Nucleus accumbens (tissue), 56 donors: Measurements from ENCODE around the gene OR2V2.
"Not testable (repeated sequence)": the region's sequence is repeated elsewhere in the genome, so short reads cannot be mapped to it uniquely, and the experiment has no call there.

Experiments used
- DNase-seq, 56 donors: peaks; one replicate each; lab custom pipeline; 2025; lab: John Stamatoyannopoulos, UW

Gene OR2V2

GRCh38 chr5:181166812-181167733 is 19.7 kb downstream of the OR2V2 start:
- DNase-seq: no peak

- DNase-seq: peak in 3 of 56 donors; percentile 1 to 7 (median 1)
Observed at GRCh38 chr5:181167814-181168488, 20.6 kb downstream of the OR2V2 start.

- no peak for DNase-seq
Observed at GRCh38 chr5:181168595-181169118, 21.3 kb downstream of the OR2V2 start.

- peak in 17 of 56 donors; percentile 1 to 52 (median 15) for DNase-seq
Observed at GRCh38 chr5:181169459-181170236, 22.3 kb downstream of the OR2V2 start.

GRCh38 chr5:181170237-181170825 is 22.9 kb downstream of the OR2V2 start:
- DNase-seq: no peak

- DNase-seq: no peak
Observed at GRCh38 chr5:181170996-181171395, 23.6 kb downstream of the OR2V2 start.

GRCh38 chr5:181171782-181172181 is 24.4 kb downstream of the OR2V2 start:
- no peak for DNase-seq

GRCh38 chr5:181173027-181173419 is 25.6 kb downstream of the OR2V2 start:
- no peak for DNase-seq

- no peak for DNase-seq
Observed at GRCh38 chr5:181173420-181174342, 26.3 kb downstream of the OR2V2 start.

GRCh38 chr5:181176254-181176952 is 29.0 kb downstream of the OR2V2 start:
- no peak for DNase-seq

GRCh38 chr5:181177559-181177958 is 30.2 kb downstream of the OR2V2 start:
- not testable (repeated sequence) for DNase-seq

- DNase-seq: no peak
Observed at GRCh38 chr5:181181650-181182565, 34.5 kb downstream of the OR2V2 start.

GRCh38 chr5:181182651-181183050 is 35.3 kb downstream of the OR2V2 start:
- no peak for DNase-seq

- no peak for DNase-seq
Observed at GRCh38 chr5:181184845-181185216, 37.4 kb downstream of the OR2V2 start.

GRCh38 chr5:181185560-181185959 is 38.2 kb downstream of the OR2V2 start:
- DNase-seq: no peak

- no peak for DNase-seq
Observed at GRCh38 chr5:181186022-181186421, 38.6 kb downstream of the OR2V2 start.

GRCh38 chr5:181186986-181187499 is 39.7 kb downstream of the OR2V2 start:
- no peak for DNase-seq
